HCT116 (cell line): ENCODE data around the gene SLC19A1.

Experiments
- CEBPB ChIP-seq: IDR thresholded peaks from 2 replicates; pipeline ENCODE4 v1.6.1; 2012; ENCODE audit warnings: low read depth
- CTCF ChIP-seq, 3 experiments: fragments of 200-600 bp in 1 of 3; sonication (generic) in 1 of 3; IDR thresholded peaks in 2 of 3; conservative IDR thresholded peaks in 1 of 3; 2 replicates each; pipeline ENCODE4 v1.5.1; 2012 to 2017; ENCODE audit warnings: low read depth in 2 of 3, low read length in 2 of 3, antibody characterized with exemption in 1 of 3, borderline replicate concordance in 1 of 3, control low read depth in 1 of 3, mild to moderate bottlenecking in 1 of 3, mixed read lengths in 1 of 3, mixed run types in 1 of 3, moderate library complexity in 1 of 3; ENCODE audit not compliant: insufficient read depth in 1 of 3
- EGR1 ChIP-seq: IDR thresholded peaks from 2 replicates; pipeline ENCODE4 v1.6.1; 2012; ENCODE audit warnings: low read depth
- EZH2 ChIP-seq: fragments of 200-600 bp; sonication (generic); IDR thresholded peaks from 2 replicates; pipeline ENCODE4 v1.6.1; 2017; ENCODE audit warnings: antibody characterized with exemption, mixed run types
- EZH2phosphoT487 ChIP-seq: fragments of 200-600 bp; IDR thresholded peaks from 2 replicates; pipeline ENCODE4 v1.6.1; 2018; ENCODE audit warnings: antibody characterized with exemption, borderline replicate concordance
- MAX ChIP-seq: IDR thresholded peaks from 2 replicates; pipeline ENCODE4 v1.6.1; 2012
- POLR2AphosphoS5 ChIP-seq: IDR thresholded peaks from 2 replicates; pipeline ENCODE4 v1.6.1; 2011; ENCODE audit warnings: mild to moderate bottlenecking, low read depth, low read length, moderate library complexity
- TCF7L2 ChIP-seq: IDR thresholded peaks from 2 replicates; pipeline ENCODE4 v1.7.0; 2011; ENCODE audit warnings: borderline replicate concordance, inconsistent platforms; ENCODE audit not compliant: insufficient read depth, insufficient read length; ENCODE audit errors: extremely low read depth

- no peak for TF ChIP-seq EZH2
- no peak for TF ChIP-seq CTCF (IDR thresholded peaks at IDR 0.05 in 2 of 3, conservative IDR thresholded peaks at IDR 0.05 in 1 of 3; ENCODE audit: borderline replicate concordance in 1 of 3, insufficient read depth in 1 of 3, low read depth in 2 of 3, low read length in 2 of 3)
- no peak for TF ChIP-seq EZH2phosphoT487
- TF ChIP-seq CEBPB: no peak
- TF ChIP-seq TCF7L2: no peak
- TF ChIP-seq POLR2AphosphoS5: no peak
- TF ChIP-seq EGR1: no peak
- no peak for TF ChIP-seq MAX
These were observed 2.4 kb upstream of the SLC19A1 start for GRCh38 chr21:45544449-45545235.
